DMS 273 (cell line): ENCODE results near the gene NIPAL3.
A peak's percentile ranks its signal among the peaks of the same experiment; 100 is the strongest.
"Not testable (repeated sequence)": the region's sequence is repeated elsewhere in the genome, so short reads cannot be mapped to it uniquely, and the experiment has no call there.

Experiments
- DNase-seq: peaks from one replicate; lab custom pipeline; 2025; ENCODE audit not compliant: unreplicated experiment; lab: John Stamatoyannopoulos, UW

The NIPAL3 gene

DNA sequence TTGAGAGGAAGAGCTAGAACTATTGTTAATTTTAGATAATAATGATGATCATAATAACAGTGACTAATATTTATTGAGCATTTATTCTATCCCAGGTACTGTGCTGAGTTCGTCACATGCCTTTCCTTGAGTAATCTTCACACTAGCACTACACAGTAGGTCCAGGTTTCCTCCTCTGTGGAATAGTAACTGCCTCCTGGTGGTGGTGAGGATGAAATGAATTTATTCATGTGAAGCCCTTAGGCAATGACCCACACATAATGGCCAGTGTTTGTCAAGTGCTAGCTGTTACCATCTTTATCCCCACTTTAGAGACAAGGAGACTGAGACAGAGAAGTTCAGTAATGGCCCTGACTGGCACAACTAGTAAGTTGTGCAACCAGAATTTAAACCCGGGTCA lies 5.9 kb downstream of the NIPAL3 start:
- DNase-seq: no peak

DNA sequence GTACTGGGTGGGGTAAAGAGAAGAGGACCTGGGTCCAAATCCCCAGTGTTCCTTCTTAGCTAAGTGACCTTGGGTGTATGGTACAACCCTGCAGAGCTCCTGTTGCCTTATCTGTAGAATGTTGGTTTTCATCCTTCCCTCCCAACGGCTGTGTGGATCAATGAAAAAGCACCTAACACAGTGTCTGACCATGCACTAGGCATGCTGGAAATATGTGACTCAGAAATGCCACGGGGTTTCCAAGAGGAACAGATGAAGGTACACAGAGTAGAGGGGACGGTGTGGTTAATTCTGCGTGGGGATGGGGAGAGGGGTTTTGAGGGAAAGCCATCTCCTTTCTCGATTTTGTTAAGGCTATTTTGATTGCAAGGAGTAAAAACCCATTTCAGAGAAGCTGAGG lies 8.6 kb downstream of the NIPAL3 start:
- DNase-seq: no peak

DNA sequence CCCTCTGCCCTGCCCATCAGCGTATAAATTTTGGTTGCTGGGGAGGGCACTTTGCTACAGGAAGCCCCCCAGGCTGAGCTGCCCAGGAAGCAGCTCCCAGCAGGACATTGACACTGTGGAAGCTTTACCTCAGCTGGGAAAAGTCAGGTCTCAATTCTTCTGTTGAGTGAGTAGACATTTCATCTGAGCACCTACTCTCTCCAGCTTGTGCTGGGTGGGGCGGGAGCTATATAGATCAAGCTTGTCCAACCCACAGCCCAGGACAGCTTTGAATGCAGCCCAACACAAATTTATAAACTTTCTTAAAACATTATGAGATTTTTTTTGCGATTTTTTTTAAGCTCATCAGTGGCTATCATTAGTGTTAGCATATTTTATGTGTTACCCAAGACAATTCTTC lies 9.4 kb downstream of the NIPAL3 start:
- DNase-seq: no peak

DNA sequence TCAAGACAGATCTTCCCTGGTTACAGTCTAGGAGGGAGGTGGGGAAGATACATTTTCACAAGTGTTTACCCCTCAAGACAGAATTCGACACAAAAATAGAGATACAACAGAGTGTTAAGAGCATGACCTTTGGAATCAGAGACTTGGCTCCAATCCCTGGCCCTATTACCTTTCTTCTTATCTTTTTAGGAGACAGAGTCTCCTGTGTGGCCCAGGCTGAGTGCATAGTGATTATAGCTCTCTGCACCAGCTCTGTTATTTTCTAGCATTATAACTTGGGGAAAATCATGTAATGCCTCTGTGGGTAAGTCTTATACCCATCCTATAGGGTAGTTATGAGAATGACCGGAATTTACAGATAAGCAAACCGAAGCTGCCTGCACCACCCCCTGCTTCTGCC lies 9.8 kb downstream of the NIPAL3 start:
- no peak for DNase-seq

GRCh38 chr1:24425922-24426321 lies 10.3 kb downstream of the NIPAL3 start:
- DNase-seq: no peak

DNA sequence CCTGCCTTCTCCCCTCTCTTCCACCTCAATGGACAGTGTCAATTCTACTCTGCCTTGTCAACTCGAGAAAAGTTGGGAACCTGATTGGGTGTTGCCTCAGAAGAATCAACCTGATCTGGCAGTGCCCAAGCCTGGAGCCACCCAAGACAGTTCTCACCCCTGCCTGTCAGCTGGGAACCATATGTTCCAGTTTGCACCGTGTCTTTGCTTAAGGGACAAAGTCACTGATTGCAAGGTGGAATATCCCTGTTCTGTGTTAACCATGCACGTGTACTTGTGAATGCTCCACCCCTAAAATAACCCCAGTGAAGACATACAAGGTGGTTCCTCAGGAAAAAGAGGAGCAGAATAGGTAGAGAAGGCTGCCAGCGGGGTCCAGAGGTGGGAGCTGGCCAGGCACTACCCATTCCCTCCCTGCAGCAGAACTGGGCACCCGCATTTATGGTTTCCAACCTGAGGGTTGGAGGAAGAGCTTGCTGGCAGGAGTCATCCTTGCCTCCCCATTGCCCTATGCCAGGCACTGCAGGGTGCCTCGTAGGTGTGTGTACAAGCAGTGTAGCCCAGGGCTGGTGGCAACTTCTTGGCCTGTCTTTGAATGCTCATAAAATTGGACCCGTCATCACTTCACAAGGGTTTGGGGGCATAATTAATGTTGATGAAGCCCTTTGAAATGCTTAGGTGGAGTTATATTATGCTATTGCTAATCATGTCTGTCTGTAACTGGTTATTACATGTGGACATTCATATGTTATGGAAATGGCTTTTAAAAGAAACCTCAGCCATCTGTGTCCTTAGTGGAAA lies 11.3 kb downstream of the NIPAL3 start:
- no peak for DNase-seq

DNA sequence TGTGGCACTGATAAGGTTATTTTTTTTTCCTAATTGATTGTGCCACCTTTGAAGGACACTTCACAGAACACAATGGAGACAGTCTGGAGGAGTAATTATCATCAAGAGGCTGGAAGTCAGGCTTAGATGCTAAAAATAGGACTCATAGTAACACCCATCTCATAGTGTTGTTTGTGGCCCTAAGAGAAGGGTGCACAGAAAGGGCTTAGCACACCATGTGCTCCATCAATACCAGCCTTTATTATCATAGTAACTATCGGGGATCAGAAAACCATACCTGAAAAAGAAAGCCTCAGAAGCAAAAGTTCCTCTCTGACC lies 11.9 kb downstream of the NIPAL3 start:
- no peak for DNase-seq

GRCh38 chr1:24435782-24436365 lies 20.3 kb downstream of the NIPAL3 start:
- no peak for DNase-seq

GRCh38 chr1:24437631-24438396 lies 22.2 kb downstream of the NIPAL3 start:
- peak; percentile 50 for DNase-seq

DNA sequence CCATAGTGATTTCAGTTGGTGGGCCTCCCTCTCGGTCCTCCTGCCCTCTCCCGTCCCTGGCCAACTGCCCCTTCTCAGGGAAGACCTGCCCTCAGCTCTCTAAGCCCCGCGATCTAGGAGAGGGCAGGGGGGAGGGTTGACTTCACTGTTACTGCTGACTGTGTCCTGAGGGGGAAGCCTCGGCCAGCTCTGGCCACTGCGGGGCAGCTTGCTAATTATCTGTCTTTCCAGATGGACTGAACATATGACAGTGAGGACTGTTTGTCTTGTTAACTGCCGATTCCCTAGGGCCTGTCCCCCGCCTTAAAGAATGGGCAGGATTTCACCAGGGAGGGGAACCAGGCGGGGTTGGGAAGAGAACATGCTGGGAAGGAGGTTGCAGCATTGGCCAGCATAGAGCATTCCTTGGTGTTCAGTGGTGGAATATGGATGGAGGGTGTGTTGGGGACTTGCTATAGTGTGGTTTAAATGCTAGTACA lies 22.9 kb downstream of the NIPAL3 start:
- peak; percentile 80 for DNase-seq

GRCh38 chr1:24440436-24440835 lies 24.8 kb downstream of the NIPAL3 start:
- no peak for DNase-seq

GRCh38 chr1:24441480-24441879 lies 25.9 kb downstream of the NIPAL3 start:
- DNase-seq: no peak

- no peak for DNase-seq
Measured at GRCh38 chr1:24441996-24442668, 26.5 kb downstream of the NIPAL3 start.

DNA sequence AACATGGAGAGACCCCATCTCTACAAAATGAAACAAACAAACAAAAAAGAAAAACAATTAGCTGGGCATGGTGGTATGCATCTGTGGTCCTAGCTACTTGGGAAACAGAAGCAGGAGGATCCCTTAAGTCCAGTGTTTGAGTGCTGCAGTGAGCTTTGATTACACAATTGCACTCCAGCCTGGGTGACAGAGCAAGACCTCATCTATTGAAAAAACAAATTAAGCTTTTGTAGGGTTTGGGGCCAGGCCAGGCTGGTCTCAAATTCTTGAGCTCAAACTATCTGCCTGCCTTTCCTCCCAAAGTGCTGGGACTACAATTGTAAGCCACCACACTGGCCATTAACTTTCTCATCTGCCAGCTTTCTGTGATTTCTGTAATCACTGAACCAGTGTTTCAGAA lies 27.2 kb downstream of the NIPAL3 start:
- DNase-seq: no peak

DNA sequence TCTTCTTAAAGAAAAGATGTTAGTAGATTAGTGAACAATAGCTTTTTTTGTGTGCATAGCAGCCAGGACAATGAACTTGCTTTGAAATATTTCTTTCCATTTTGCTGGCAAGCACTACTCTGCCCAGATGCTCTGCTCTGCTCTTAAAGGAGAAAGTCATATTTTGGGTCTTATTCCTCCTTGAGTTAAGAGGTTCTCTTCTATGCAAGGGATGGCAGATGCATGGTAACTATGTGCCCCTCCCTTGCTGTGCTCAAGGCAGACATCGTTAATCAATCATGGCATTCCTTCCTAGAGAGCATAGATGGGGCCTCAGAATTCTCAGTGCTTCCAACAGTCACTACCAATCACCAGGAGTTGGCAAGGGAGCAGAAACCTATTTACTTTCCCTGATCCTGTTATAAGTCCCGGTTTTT lies 27.6 kb downstream of the NIPAL3 start:
- DNase-seq: peak; percentile 53

DNA sequence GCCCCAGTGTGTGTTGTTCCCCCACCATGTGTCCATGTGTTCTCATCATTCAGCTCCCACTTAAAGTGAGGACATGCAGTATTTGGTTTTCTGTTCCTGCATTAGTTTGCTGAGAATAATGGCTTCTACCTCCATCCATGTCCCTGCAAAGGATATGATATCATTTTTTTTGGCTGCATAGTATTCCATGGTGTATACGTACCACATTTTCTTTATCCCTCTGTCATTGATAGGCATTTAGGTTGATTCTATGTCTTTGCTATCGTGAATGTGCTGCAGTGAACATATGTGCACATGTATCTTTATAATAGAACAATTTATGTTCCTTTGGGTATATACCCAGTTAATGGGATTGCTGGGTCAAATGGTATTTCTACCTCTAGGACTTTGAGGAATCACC lies 30.8 kb downstream of the NIPAL3 start:
- DNase-seq: not testable (repeated sequence)

DNA sequence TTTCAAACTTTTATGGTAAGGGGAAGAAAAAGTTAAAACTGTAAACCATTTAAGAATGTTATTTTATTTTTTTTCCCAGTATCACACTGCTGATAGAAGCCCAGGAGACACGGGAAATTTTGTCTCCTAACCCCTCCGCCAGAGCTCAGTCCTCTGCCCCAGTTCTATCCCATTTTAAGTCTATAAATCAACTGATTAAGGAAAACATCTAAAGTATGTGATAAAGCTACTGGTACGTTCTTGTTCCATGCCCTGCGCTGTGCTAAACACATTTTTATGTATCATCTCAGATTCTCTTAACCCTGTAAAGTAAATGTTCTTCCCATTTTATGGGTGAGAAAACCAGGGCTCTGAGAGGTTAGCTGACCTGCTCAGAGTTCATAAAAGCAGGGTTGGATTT lies 34.7 kb downstream of the NIPAL3 start:
- no peak for DNase-seq

- no peak for DNase-seq
Measured at GRCh38 chr1:24450857-24451397, 35.3 kb downstream of the NIPAL3 start.

DNA sequence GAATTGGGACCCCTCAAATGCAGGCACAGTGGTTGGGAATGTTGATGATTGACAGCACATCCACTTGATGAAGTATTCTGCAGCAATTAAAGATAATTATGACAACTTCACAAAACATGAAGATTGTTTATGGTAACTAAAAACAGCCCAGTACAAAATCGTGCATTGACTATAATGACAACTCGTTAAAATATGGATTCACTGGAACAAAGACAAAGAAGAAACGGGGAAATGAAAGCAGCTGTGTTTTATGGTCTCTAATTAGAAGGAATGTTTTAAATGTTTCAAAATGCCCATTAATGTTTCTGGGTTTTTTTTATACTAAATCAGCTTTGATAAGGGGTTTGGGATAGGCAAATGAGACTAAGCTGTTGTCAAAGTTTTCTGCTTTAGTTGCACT lies 36.1 kb downstream of the NIPAL3 start:
- DNase-seq: no peak

DNA sequence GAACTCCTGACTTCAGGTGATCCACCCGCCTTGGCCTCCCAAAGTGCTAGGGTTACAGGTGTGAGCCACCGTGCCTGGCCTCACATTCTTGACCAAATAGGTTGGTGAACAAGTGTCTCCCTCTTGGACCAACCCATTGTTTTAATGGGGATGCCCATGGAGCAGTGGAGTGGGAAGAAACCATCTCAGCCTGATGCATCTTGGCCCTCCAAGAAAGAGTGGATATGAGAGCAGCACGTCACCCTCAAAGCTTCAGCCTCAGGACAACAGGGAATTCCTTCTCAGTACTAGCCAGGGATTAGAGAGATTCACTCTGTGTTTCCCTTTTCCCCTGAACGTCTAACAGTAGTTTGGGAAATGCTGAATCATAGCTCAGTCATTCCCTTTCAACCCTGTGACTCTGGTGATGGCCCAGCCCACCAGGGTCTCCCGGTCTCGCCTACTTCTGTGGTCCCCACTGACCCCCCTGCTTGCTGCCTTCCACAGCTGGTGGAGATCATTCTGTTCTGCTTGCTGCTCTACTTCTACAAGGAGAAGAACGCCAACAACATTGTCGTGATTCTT lies 37.4 kb downstream of the NIPAL3 start:
- no peak for DNase-seq

GRCh38 chr1:24454673-24455072 lies 39.1 kb downstream of the NIPAL3 start:
- no peak for DNase-seq
